ENCODE results near the gene GLT1D1. TPM values are rescaled to one million over a fixed set of nuclear protein-coding genes. Genes with fewer than 3 reads are reported as not detected.

GLT1D1 gene
- total and polyA plus RNA-seq, 2 of the 8 experiments (the other 6 are each of a cell fraction or from before 2014, with no cell fraction given): 1.5 to 3.6 TPM

GRCh38 chr12:128906485-128907137, 53.3 kb downstream of the GLT1D1 start:
- H2BK20ac ChIP-seq (ENCODE audit: low read length): no peak overlapping the region
- no peak overlapping the region for H4K8ac ChIP-seq (ENCODE audit: extremely low read depth, insufficient read depth, low read length)
- no peaks in the 10 kb centered on the region for H3K79me1 ChIP-seq (ENCODE audit: low read depth, low read length)
- no peak overlapping the region for H4K5ac ChIP-seq (ENCODE audit: insufficient read length, low read depth, low read length)
- no peak overlapping the region for H3K9ac ChIP-seq (replicated peaks in 1 of 4; ENCODE audit: extremely low read depth in 1 of 4, low read depth in 3 of 4, low read length in 3 of 4)
- no peaks in the 10 kb centered on the region for H3K79me2 ChIP-seq (ENCODE audit: control insufficient read depth in 1 of 2, insufficient read depth in 2 of 2, low read length in 2 of 2)
- H2BK12ac ChIP-seq (ENCODE audit: low read depth, low read length): no peak overlapping the region
- no peak overlapping the region for H2AK5ac ChIP-seq (ENCODE audit: low read depth, low read length)
- H3K4me2 ChIP-seq (ENCODE audit: insufficient read depth in 1 of 2, low read depth in 2 of 2, low read length in 2 of 2): no peak overlapping the region
- DNase-seq (ENCODE audit: low read depth in 1 of 2, low spot score in 2 of 2): no peak
- no peak overlapping the region for H3K4ac ChIP-seq (replicated peaks; ENCODE audit: insufficient read length, low read depth, low read length)
- no peaks in the 10 kb centered on the region for H3K27me3 ChIP-seq (replicated peaks in 1 of 4; ENCODE audit: control insufficient read depth in 3 of 4, extremely low read depth in 1 of 4, insufficient read depth in 3 of 4, low read length in 3 of 4)
- H3K27ac ChIP-seq (ENCODE audit: low read depth, low read length): no peak overlapping the region
- H2BK120ac ChIP-seq (replicated peaks; ENCODE audit: low read depth, low read length): no peak overlapping the region
- TF ChIP-seq CHD2 (IDR thresholded peaks at IDR 0.05; ENCODE audit: low read length) (no peak), KDM1A (IDR thresholded peaks at IDR 0.05; ENCODE audit: borderline replicate concordance, low read length) (no peak), FOSL1 (IDR thresholded peaks at IDR 0.05; ENCODE audit: insufficient read depth, low read depth, low read length) (no peak), JUN (IDR thresholded peaks at IDR 0.05; ENCODE audit: low read depth, low read length) (no peak), RNF2 (IDR thresholded peaks at IDR 0.05; ENCODE audit: borderline replicate concordance, low read depth, low read length, missing control alignments, poor library complexity, severe bottlenecking) (no peak), CBX8 (IDR thresholded peaks at IDR 0.05; ENCODE audit: borderline replicate concordance, low read depth, low read length) (no peak), CTBP2 (IDR thresholded peaks at IDR 0.05; ENCODE audit: borderline replicate concordance, insufficient read depth, insufficient read length, low read length) (no peak), MAFK (IDR thresholded peaks at IDR 0.05; ENCODE audit: low read depth, low read length) (no peak)
- TF ChIP-seq, protein P1, sequence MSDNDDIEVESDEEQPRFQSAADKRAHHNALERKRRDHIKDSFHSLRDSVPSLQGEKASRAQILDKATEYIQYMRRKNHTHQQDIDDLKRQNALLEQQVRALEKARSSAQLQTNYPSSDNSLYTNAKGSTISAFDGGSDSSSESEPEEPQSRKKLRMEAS (IDR thresholded peaks at IDR 0.05): no peak
- H3K18ac ChIP-seq (ENCODE audit: extremely low read depth, low read length): no peak overlapping the region
- H4K91ac ChIP-seq (replicated peaks; ENCODE audit: insufficient read length, low read length): no peak overlapping the region
- H2BK5ac ChIP-seq (ENCODE audit: low read depth, low read length): no peak overlapping the region
- no peak overlapping the region for H3K56ac ChIP-seq (replicated peaks; ENCODE audit: insufficient read length, low read depth, low read length)
- 94% methylated on average over 4 of the region's 4 CpGs; no CpG with 5 or more reads in 1 of the 2 experiments for WGBS, 2 experiments (ENCODE audit: extremely low coverage in 1 of 2, insufficient coverage in 1 of 2, insufficient read length in 1 of 2, insufficient replicate concordance in 2 of 2, low coverage in 1 of 2, low lambda C conversion rate in 2 of 2, missing lambda C conversion rate in 1 of 2)
- no peaks in the 10 kb centered on the region for H3K9me3 ChIP-seq (ENCODE audit: insufficient read depth in 2 of 2, low read depth in 1 of 2, low read length in 1 of 2)
- H3K4me3 ChIP-seq (ENCODE audit: extremely low read depth in 1 of 4, insufficient read depth in 2 of 4, low read depth in 3 of 4, low read length in 4 of 4): no peak overlapping the region
- H3K4me1 ChIP-seq (replicated peaks in 1 of 4; ENCODE audit: control insufficient read depth in 3 of 4, insufficient read depth in 4 of 4, low read length in 3 of 4): no peaks in the 10 kb centered on the region
- POLR2A ChIA-PET (ENCODE audit: partially characterized antibody): no interaction called here
- no peaks in the 10 kb centered on the region for H4K20me1 ChIP-seq (replicated peaks in 1 of 2; ENCODE audit: control insufficient read depth in 1 of 2, insufficient read depth in 2 of 2, low read length in 2 of 2)
- H3K23ac ChIP-seq (ENCODE audit: insufficient read length): no peak overlapping the region
- no peak overlapping the region for H3K14ac ChIP-seq (ENCODE audit: insufficient read length)
- no peak overlapping the region for H2AFZ ChIP-seq (ENCODE audit: low read length)
- FAIRE-seq: no peak
- no peaks in the 10 kb centered on the region; a peak in 1 of 8 replicates for H3K36me3 ChIP-seq (ENCODE audit: control insufficient read depth in 2 of 4, insufficient read depth in 4 of 4, low read length in 3 of 4)
- no peaks in the 10 kb centered on the region for H3K23me2 ChIP-seq (ENCODE audit: low read depth, low read length)
- no peak overlapping the region for H2BK15ac ChIP-seq (ENCODE audit: low read length)
- CTCF ChIA-PET (ENCODE audit: partially characterized antibody): interaction anchor here (1.2 to 1.3 kb wide), 2 partner anchors 40 to 69 kb away, joined by 3 to 4 read pairs; no protein-coding TSS in a partner anchor

Data from H1 (cell line).